OCI-LY7 (cell line): ENCODE results near the gene RNF17. TPM values are rescaled to one million over a fixed set of nuclear protein-coding genes. Genes with fewer than 3 reads are reported as not detected.
A peak's percentile ranks its signal among the peaks of the same experiment; 100 is the strongest.
"Not testable (repeated sequence)": the region's sequence is repeated elsewhere in the genome, so short reads cannot be mapped to it uniquely, and the experiment has no call there.

ENCODE experiments used
- BruUV-seq: library from RNA; stranded (reverse); fragments of 400-500 nt; replicated peaks from 2 replicates; lab custom pipeline; 2021; lab: Mats Ljungman, UMichigan
- CTCF ChIA-PET: fragments of 300-600 bp; sonication (Branson Sonifier 250); formaldehyde crosslinking; loops from one replicate; lab custom pipeline; 2022; ENCODE audit warnings: antibody characterized with exemption; ENCODE audit not compliant: unreplicated experiment; lab: Charles Lee
- POLR2A ChIA-PET: fragments of 300-600 bp; sonication (Branson Sonifier 250); formaldehyde crosslinking; loops from one replicate; lab custom pipeline; 2022; ENCODE audit warnings: antibody characterized with exemption; lab: Charles Lee
- DNase-seq: peaks from one replicate; pipeline ENCODE4 v3.0.0-alpha.2; 2015; ENCODE audit warnings: low spot score
- H2AFZ ChIP-seq: fragments of 200-600 bp; sonication (generic), shearing (Covaris generic); 2 replicates; pipeline ENCODE4 v1.6.1; 2014; ENCODE audit warnings: mild to moderate bottlenecking, antibody characterized with exemption, low read length, moderate library complexity
- H3K27ac ChIP-seq: fragments of 200-600 bp; sonication (generic); 2 replicates; pipeline ENCODE4 v1.5.1; 2014; ENCODE audit warnings: mixed run types, low read depth, mild to moderate bottlenecking, moderate library complexity, low read length, inconsistent platforms; ENCODE audit not compliant: poor library complexity, severe bottlenecking
- H3K36me3 ChIP-seq: fragments of 200-600 bp; sonication (generic); 2 replicates; pipeline ENCODE4 v1.6.1; 2014; ENCODE audit warnings: mild to moderate bottlenecking, antibody characterized with exemption, low read length, moderate library complexity, mixed read lengths; ENCODE audit not compliant: insufficient read depth
- H3K4me1 ChIP-seq: fragments of 200-600 bp; sonication (generic); 2 replicates; pipeline ENCODE4 v1.5.1; 2014; ENCODE audit warnings: mild to moderate bottlenecking, low read length; ENCODE audit not compliant: insufficient read depth, poor library complexity, severe bottlenecking
- H3K4me2 ChIP-seq: fragments of 200-600 bp; sonication (generic); 2 replicates; pipeline ENCODE4 v1.6.1; 2014; ENCODE audit warnings: mild to moderate bottlenecking, low read length
- H3K4me3 ChIP-seq: fragments of 200-600 bp; sonication (generic); 2 replicates; pipeline ENCODE4 v1.5.1; 2014; ENCODE audit warnings: mild to moderate bottlenecking, low read depth, low read length; ENCODE audit not compliant: poor library complexity, severe bottlenecking
- H3K79me2 ChIP-seq: fragments of 200-600 bp; sonication (generic); 2 replicates; pipeline ENCODE4 v1.6.1; 2016; ENCODE audit warnings: low read depth, mild to moderate bottlenecking, low read length, moderate library complexity, mixed read lengths; ENCODE audit not compliant: insufficient read depth
- H3K9me2 ChIP-seq: fragments of 200-600 bp; sonication (generic); 2 replicates; pipeline ENCODE4 v1.6.1; 2016; ENCODE audit warnings: mild to moderate bottlenecking, low read length, mixed read lengths; ENCODE audit not compliant: insufficient read depth
- H3K9me3 ChIP-seq: fragments of 200-600 bp; sonication (generic); 2 replicates; pipeline ENCODE4 v1.6.1; 2014; ENCODE audit warnings: mild to moderate bottlenecking, mixed run types, low read length, mixed read lengths
- H4K20me1 ChIP-seq: fragments of 200-600 bp; sonication (generic); 2 replicates; pipeline ENCODE4 v1.6.1; 2014; ENCODE audit warnings: mild to moderate bottlenecking, antibody characterized with exemption, low read length, moderate library complexity, mixed read lengths; ENCODE audit not compliant: insufficient read depth
- EZH2phosphoT487 ChIP-seq: fragments of 200-600 bp; sonication (generic); IDR thresholded peaks from 2 replicates; pipeline ENCODE4 v1.6.1; 2018; ENCODE audit warnings: low read depth, borderline replicate concordance, mild to moderate bottlenecking, mixed run types, antibody characterized with exemption, low read length, moderate library complexity, mixed read lengths
- intact Hi-C: fragments of 100-400 bp; cut with micrococcal nuclease; formaldehyde crosslinking; loops from one replicate; pipeline ENCODE4 v1.10.0; 2022; ENCODE audit not compliant: unreplicated experiment
- total RNA-seq, 2 experiments: library from RNA; depleted of rRNA in 1 of 2; stranded (reverse); fragments of >200 nt in 1 of 2; shearing (Covaris generic) in 1 of 2; gene quantifications; 2 replicates each; pipeline ENCODE4 v1.2.3, GENCODE V29; 2014 to 2022
- TF ChIP-seq, protein P1 (sequence below): fragments of 200-600 bp; sonication (generic); conservative IDR thresholded peaks from 2 replicates; pipeline ENCODE4 v1.5.1; 2014; ENCODE audit warnings: mild to moderate bottlenecking, antibody characterized with exemption, low read length, moderate library complexity, mixed read lengths

RNF17 gene
- total RNA-seq, 2 experiments from 2014 or later = not detected

DNA sequence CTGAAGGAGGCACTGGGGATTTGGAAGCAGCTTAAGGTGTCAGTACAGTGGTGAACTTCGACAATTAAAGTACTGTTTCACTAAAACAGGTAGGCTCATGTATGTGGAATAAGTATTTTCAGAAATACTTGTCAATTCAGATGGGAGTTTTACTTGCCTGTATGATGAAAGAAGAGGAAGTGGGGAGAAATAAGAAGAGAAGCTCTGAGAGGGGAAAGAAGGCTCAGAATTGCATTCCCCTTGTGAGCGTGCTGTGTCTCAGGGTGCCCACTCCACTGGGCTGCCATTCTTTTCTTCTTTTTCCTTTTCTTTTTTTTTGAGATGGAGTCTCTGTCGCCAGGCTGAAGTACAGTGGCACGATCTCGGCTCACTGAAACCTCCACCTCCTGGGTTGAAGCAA, 38.6 kb upstream of the RNF17 start:
- no peaks in the 10 kb centered on the region for H4K20me1 ChIP-seq
- intact Hi-C loops = loop anchor here (10.0 kb wide), 1 partner anchor 711 kb away; no protein-coding TSS in a partner anchor
- no peaks in the 10 kb centered on the region for H3K36me3 ChIP-seq
- TF ChIP-seq, protein P1, sequence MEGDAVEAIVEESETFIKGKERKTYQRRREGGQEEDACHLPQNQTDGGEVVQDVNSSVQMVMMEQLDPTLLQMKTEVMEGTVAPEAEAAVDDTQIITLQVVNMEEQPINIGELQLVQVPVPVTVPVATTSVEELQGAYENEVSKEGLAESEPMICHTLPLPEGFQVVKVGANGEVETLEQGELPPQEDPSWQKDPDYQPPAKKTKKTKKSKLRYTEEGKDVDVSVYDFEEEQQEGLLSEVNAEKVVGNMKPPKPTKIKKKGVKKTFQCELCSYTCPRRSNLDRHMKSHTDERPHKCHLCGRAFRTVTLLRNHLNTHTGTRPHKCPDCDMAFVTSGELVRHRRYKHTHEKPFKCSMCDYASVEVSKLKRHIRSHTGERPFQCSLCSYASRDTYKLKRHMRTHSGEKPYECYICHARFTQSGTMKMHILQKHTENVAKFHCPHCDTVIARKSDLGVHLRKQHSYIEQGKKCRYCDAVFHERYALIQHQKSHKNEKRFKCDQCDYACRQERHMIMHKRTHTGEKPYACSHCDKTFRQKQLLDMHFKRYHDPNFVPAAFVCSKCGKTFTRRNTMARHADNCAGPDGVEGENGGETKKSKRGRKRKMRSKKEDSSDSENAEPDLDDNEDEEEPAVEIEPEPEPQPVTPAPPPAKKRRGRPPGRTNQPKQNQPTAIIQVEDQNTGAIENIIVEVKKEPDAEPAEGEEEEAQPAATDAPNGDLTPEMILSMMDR = no peak
- TF ChIP-seq EZH2phosphoT487 = no peak
- no peaks in the 10 kb centered on the region for H3K9me3 ChIP-seq
- ChIA-PET POLR2A (no interaction called here), CTCF (no interaction called here)
- H3K4me1 ChIP-seq = no peaks in the 10 kb centered on the region
- no peak overlapping the region for H2AFZ ChIP-seq
- H3K4me3 ChIP-seq = no peak overlapping the region
- DNase-seq = no peak
- H3K9me2 ChIP-seq = no peaks in the 10 kb centered on the region
- H3K4me2 ChIP-seq = no peak overlapping the region
- H3K79me2 ChIP-seq = no peaks in the 10 kb centered on the region
- no peak overlapping the region for H3K27ac ChIP-seq
- no TSS peak for BruUV-seq

GRCh38 chr13:24727731-24728601, 36.0 kb upstream of the RNF17 start:
- ChIA-PET CTCF (interaction anchor here (1.2 kb wide), 1 partner anchor 34 kb away, joined by 4 read pairs; no protein-coding TSS in a partner anchor), POLR2A (interaction anchor here (0.6 to 0.8 kb wide), 4 partner anchors 10 to 221 kb away, joined by 3 to 6 read pairs (median 5); no protein-coding TSS in a partner anchor)
- DNase-seq = peak; percentile 86
- Histone ChIP-seq H3K9me2 (no peaks in the 10 kb centered on the region), H4K20me1 (no peaks in the 10 kb centered on the region), H3K9me3 (no peaks in the 10 kb centered on the region), H2AFZ (no peak overlapping the region), H3K4me1 (no peaks in the 10 kb centered on the region), H3K27ac (no peak overlapping the region), H3K79me2 (no peaks in the 10 kb centered on the region), H3K4me2 (no peak overlapping the region), H3K36me3 (no peaks in the 10 kb centered on the region), H3K4me3 (no peak overlapping the region)
- intact Hi-C loops = loop anchor here (1.0 to 10.0 kb wide), 3 partner anchors 34 to 713 kb away; no protein-coding TSS in a partner anchor
- no TSS peak for BruUV-seq
- TF ChIP-seq, protein P1 = peak; percentile 87
- no peak for TF ChIP-seq EZH2phosphoT487

DNA sequence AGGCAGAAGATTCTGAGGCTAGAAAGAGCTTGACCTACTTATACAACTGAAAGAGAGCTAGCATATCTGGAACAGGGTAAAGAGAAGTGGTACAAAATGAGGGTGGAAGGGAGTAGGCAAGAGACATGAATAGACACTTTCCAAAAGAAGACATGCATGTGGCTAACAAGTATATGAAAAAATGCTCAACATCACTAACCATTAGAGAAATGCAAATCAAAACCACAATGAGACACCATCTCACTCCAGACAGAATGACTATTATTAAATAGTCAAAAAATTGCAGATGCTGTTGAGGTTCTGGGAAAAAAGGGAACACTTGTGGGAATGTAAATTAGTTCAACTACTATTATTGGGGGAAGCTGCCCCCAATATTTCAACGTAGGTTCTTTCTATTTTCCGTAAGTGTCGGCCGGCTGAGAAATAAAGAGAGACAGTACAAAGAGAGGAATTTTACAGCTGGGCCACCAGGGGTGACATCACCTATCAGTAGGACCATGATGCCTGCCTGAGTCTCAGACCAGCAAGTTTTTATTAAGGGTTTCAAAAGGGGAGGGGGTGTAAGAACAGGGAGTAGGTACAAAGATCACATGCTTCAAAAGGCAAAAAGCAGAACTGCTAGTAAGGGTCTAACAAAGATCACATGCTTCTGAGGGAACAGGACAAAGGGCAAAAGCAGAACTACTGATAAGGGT, 32.9 kb upstream of the RNF17 start:
- DNase-seq, H3K79me2 ChIP-seq, H3K4me3 ChIP-seq, H3K9me3 ChIP-seq, H2AFZ ChIP-seq, intact Hi-C loops, BruUV-seq, H3K9me2 ChIP-seq, H4K20me1 ChIP-seq, H3K36me3 ChIP-seq, H3K27ac ChIP-seq, CTCF ChIA-PET, H3K4me1 ChIP-seq, H3K4me2 ChIP-seq: not testable (repeated sequence)
- POLR2A ChIA-PET = interaction anchor here (0.7 to 1.3 kb wide), 2 partner anchors 9 to 1908 kb away, joined by 3 to 4 read pairs; no protein-coding TSS in a partner anchor
